SK-N-SH (cell line): ENCODE results near the gene CTBS. TPM values are rescaled to one million over a fixed set of nuclear protein-coding genes. Genes with fewer than 3 reads are reported as not detected.

Experiments
- CTCF ChIA-PET: fragments of 300-600, 350-600 bp; formaldehyde crosslinking; extraction: SDS; loops from one replicate; lab custom pipeline; 2021; lab: Yijun Ruan, JAX
- POLR2A ChIA-PET: fragments of 350-600 bp; sonication (Branson Sonifier 250); formaldehyde crosslinking; extraction: SDS; loops from one replicate; lab custom pipeline; 2020; ENCODE audit warnings: antibody characterized with exemption, inconsistent platforms; lab: Yijun Ruan, JAX
- DNase-seq: peaks from one replicate; pipeline ENCODE4 v3.0.0; 2012
- H2AFZ ChIP-seq: fragments of 200-600 bp; sonication (generic); 2 replicates; pipeline ENCODE4 v1.8.1; 2016; ENCODE audit warnings: antibody characterized with exemption, mild to moderate bottlenecking, low read depth
- H3F3A ChIP-seq: fragments of 200-600 bp; sonication (generic); replicated peaks from 2 replicates; pipeline ENCODE3; 2016; ENCODE audit warnings: antibody characterized with exemption, mild to moderate bottlenecking; ENCODE audit not compliant: insufficient read depth
- H3K27ac ChIP-seq, 2 experiments: fragments of 200-500 bp in 1 of 2; fragments of 200-600 bp in 1 of 2; sonication (Bioruptor generic) in 1 of 2; sonication (generic), shearing (Covaris generic) in 1 of 2; 2 replicates each; pipeline versions ENCODE4 v1.5.1 to v1.6.1; 2014 to 2016; ENCODE audit warnings: low read depth in 2 of 2, inconsistent platforms in 1 of 2, low read length in 1 of 2, mild to moderate bottlenecking in 1 of 2, mixed read lengths in 1 of 2
- H3K27me3 ChIP-seq: fragments of 200-600 bp; sonication (generic), shearing (Covaris generic); 2 replicates; pipeline ENCODE4 v1.6.1; 2016; ENCODE audit warnings: mixed run types; ENCODE audit not compliant: insufficient read depth
- H3K36me3 ChIP-seq, 2 experiments: fragments of 200-500 bp in 1 of 2; fragments of 200-600 bp in 1 of 2; sonication (Bioruptor generic) in 1 of 2; sonication (generic) in 1 of 2; replicated peaks in 1 of 2; 2 replicates each; pipeline versions ENCODE3 to v1.5.1; 2014 to 2016; ENCODE audit warnings: low read length in 1 of 2, mild to moderate bottlenecking in 1 of 2; ENCODE audit not compliant: insufficient read depth in 2 of 2, control insufficient read depth in 1 of 2
- H3K4me1 ChIP-seq, 2 experiments: fragments of 200-500 bp in 1 of 2; fragments of 200-600 bp in 1 of 2; sonication (Bioruptor generic) in 1 of 2; sonication (generic), shearing (Covaris generic) in 1 of 2; 2 replicates each; pipeline versions ENCODE4 v1.5.1 to v1.6.1; 2014 to 2016; ENCODE audit warnings: low read depth in 1 of 2, low read length in 1 of 2, mixed run types in 1 of 2; ENCODE audit not compliant: insufficient read depth in 2 of 2, control insufficient read depth in 1 of 2
- H3K4me2 ChIP-seq: fragments of 200-600 bp; sonication (generic), shearing (Covaris generic); 2 replicates; pipeline ENCODE4 v1.6.1; 2017; ENCODE audit warnings: mixed run types
- H3K4me3 ChIP-seq, 2 experiments: fragments of 200-500 bp in 1 of 2; fragments of 200-600 bp in 1 of 2; sonication (Bioruptor generic) in 1 of 2; sonication (generic), shearing (Covaris generic) in 1 of 2; 2 replicates each; pipeline versions ENCODE4 v1.5.1 to v1.8.1; 2014 to 2016; ENCODE audit warnings: low read depth in 2 of 2, inconsistent platforms in 1 of 2, low read length in 1 of 2, mild to moderate bottlenecking in 1 of 2, mixed read lengths in 1 of 2, moderate library complexity in 1 of 2
- H3K79me2 ChIP-seq: fragments of 200-600 bp; sonication (generic); 2 replicates; pipeline ENCODE4 v1.8.1; 2017; ENCODE audit warnings: mild to moderate bottlenecking; ENCODE audit not compliant: insufficient read depth
- H3K9ac ChIP-seq: fragments of 200-600 bp; sonication (generic); 2 replicates; pipeline ENCODE4 v1.6.1; 2017; ENCODE audit warnings: mixed run types
- H3K9me2 ChIP-seq: fragments of 200-600 bp; sonication (generic); 2 replicates; pipeline ENCODE4 v1.6.1; 2017; ENCODE audit warnings: mixed run types
- H3K9me3 ChIP-seq: fragments of 200-600 bp; sonication (generic); 2 replicates; pipeline ENCODE4 v1.6.1; 2017; ENCODE audit warnings: mixed run types, mild to moderate bottlenecking, moderate library complexity
- H4K20me1 ChIP-seq: fragments of 200-600 bp; sonication (generic); 2 replicates; pipeline ENCODE4 v1.6.1; 2017; ENCODE audit warnings: mild to moderate bottlenecking, mixed run types; ENCODE audit not compliant: insufficient read depth
- CTCF ChIP-seq: fragments of 200-600 bp; sonication (generic); IDR thresholded peaks from 2 replicates; pipeline ENCODE4 v1.6.1; 2017; ENCODE audit warnings: antibody characterized with exemption, mild to moderate bottlenecking, moderate library complexity
- FOSL2 ChIP-seq: IDR thresholded peaks from 2 replicates; pipeline ENCODE4 v1.4.0; 2012; ENCODE audit warnings: low read depth, mild to moderate bottlenecking, moderate library complexity, borderline replicate concordance
- JUND ChIP-seq: IDR thresholded peaks from 2 replicates; pipeline ENCODE4 v1.4.0; 2012
- RAD21 ChIP-seq: IDR thresholded peaks from 2 replicates; pipeline ENCODE4 v1.6.1; 2012; ENCODE audit warnings: mild to moderate bottlenecking, low read length
- RXRA ChIP-seq: IDR thresholded peaks from 2 replicates; pipeline ENCODE4 v1.4.0; 2012; ENCODE audit warnings: low read depth, mild to moderate bottlenecking, borderline replicate concordance
- SMC3 ChIP-seq: IDR thresholded peaks from 2 replicates; pipeline ENCODE4 v1.6.1; 2012; ENCODE audit warnings: low read depth, low read length, improper control_type of control experiment
- TCF12 ChIP-seq: IDR thresholded peaks from 2 replicates; pipeline ENCODE4 v1.4.0; 2012
- ZBTB33 ChIP-seq: IDR thresholded peaks from 2 replicates; pipeline ENCODE4 v1.4.0; 2012; ENCODE audit warnings: low read depth, borderline replicate concordance
- WGBS: methylation state at CpG from one replicate; pipeline ENCODE4 v1.1.6; 2017; ENCODE audit warnings: low lambda C conversion rate; 5-methylcytosine and 5-hydroxymethylcytosine counted together
- polyA plus RNA-seq, 3 experiments: library from polyadenylated mRNA; depleted of rRNA; stranded (reverse); fragments of >200 nt; gene quantifications; 2 replicates each; pipeline ENCODE4 v1.2.3, GENCODE V29; 2012
- TF ChIP-seq, protein P1 (sequence below): IDR thresholded peaks from 2 replicates; pipeline ENCODE4 v1.6.1; 2012; ENCODE audit warnings: mild to moderate bottlenecking, low read depth, low read length, moderate library complexity
- TF ChIP-seq, protein P2 (sequence below): IDR thresholded peaks from 2 replicates; pipeline ENCODE4 v1.4.0; 2012; ENCODE audit warnings: low read depth, borderline replicate concordance

Gene CTBS
- polyA plus RNA-seq, 1 of the 3 experiments (the other 2 are of a cell fraction): 16.6 TPM

GRCh38 chr1:84603941-84604830 lies 29.9 kb upstream of the CTBS start:
- peak overlapping the region; percentile 74 for H3K4me2 ChIP-seq
- H3K27me3 ChIP-seq: no peaks in the 10 kb centered on the region
- H3K9me3 ChIP-seq: no peaks in the 10 kb centered on the region
- H3K79me2 ChIP-seq: no peaks in the 10 kb centered on the region; the same call in 1 of the 2 replicates
- no peaks in the 10 kb centered on the region for H4K20me1 ChIP-seq
- POLR2A ChIA-PET: no interaction called here
- peak overlapping the region; percentile 4 to 40; a peak in 3 of 4 replicates for H3K4me3 ChIP-seq
- H3K36me3 ChIP-seq: no peaks in the 10 kb centered on the region
- H3F3A ChIP-seq: peaks cover 30% of the 10 kb centered on the region
- peak overlapping the region in 1 of 2 experiments; percentile 97; a peak in 3 of 4 replicates for H3K27ac ChIP-seq
- no peak for DNase-seq
- 63% methylated on average over 15 of the region's 15 CpGs for WGBS
- peaks cover 3% of the 10 kb centered on the region in 2 experiments; a peak in 2 of 4 replicates for H3K4me1 ChIP-seq
- no peaks in the 10 kb centered on the region for H3K9me2 ChIP-seq
- 0 out of 2 replicates have a peak, but pooled peaks have one; percentile 9 for TF ChIP-seq SMC3
- peak; percentile 69 for TF ChIP-seq CTCF
- no peak for TF ChIP-seq ZBTB33
- TF ChIP-seq, protein P1, sequence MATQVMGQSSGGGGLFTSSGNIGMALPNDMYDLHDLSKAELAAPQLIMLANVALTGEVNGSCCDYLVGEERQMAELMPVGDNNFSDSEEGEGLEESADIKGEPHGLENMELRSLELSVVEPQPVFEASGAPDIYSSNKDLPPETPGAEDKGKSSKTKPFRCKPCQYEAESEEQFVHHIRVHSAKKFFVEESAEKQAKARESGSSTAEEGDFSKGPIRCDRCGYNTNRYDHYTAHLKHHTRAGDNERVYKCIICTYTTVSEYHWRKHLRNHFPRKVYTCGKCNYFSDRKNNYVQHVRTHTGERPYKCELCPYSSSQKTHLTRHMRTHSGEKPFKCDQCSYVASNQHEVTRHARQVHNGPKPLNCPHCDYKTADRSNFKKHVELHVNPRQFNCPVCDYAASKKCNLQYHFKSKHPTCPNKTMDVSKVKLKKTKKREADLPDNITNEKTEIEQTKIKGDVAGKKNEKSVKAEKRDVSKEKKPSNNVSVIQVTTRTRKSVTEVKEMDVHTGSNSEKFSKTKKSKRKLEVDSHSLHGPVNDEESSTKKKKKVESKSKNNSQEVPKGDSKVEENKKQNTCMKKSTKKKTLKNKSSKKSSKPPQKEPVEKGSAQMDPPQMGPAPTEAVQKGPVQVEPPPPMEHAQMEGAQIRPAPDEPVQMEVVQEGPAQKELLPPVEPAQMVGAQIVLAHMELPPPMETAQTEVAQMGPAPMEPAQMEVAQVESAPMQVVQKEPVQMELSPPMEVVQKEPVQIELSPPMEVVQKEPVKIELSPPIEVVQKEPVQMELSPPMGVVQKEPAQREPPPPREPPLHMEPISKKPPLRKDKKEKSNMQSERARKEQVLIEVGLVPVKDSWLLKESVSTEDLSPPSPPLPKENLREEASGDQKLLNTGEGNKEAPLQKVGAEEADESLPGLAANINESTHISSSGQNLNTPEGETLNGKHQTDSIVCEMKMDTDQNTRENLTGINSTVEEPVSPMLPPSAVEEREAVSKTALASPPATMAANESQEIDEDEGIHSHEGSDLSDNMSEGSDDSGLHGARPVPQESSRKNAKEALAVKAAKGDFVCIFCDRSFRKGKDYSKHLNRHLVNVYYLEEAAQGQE: peak; percentile 49; the same call in 1 of the 2 replicates
- peak; percentile 40; the same call in 1 of the 2 replicates for TF ChIP-seq FOSL2
- TF ChIP-seq TCF12: peak; percentile 21; the same call in 1 of the 2 replicates
- TF ChIP-seq, protein P2, sequence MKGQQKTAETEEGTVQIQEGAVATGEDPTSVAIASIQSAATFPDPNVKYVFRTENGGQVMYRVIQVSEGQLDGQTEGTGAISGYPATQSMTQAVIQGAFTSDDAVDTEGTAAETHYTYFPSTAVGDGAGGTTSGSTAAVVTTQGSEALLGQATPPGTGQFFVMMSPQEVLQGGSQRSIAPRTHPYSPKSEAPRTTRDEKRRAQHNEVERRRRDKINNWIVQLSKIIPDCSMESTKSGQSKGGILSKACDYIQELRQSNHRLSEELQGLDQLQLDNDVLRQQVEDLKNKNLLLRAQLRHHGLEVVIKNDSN: no peak
- TF ChIP-seq RAD21: peak; percentile 30; the same call in 1 of the 2 replicates
- TF ChIP-seq RXRA: no peak
- peak; percentile 27; the same call in 1 of the 2 replicates for TF ChIP-seq JUND
- TF ChIP-seq, all 33 proteins: peak for 7
- H2AFZ ChIP-seq: peak overlapping the region; percentile 58
- CTCF ChIA-PET: interaction anchor here (2.0 kb wide), 2 partner anchors 9 to 15 kb away, joined by 4 read pairs; no protein-coding TSS in a partner anchor
- peak overlapping the region; percentile 62; the same call in 1 of the 2 replicates for H3K9ac ChIP-seq
